Stimulated activated naive CD4-positive, alpha-beta T cell treated with Interleukin-2 at 50 U/mL for 16 hours (primary cell): Measurements from ENCODE around the gene DGKI.

Source experiments
- DNase-seq: peaks from one replicate; lab custom pipeline; 2025; lab: John Stamatoyannopoulos, UW

DGKI gene

DNA sequence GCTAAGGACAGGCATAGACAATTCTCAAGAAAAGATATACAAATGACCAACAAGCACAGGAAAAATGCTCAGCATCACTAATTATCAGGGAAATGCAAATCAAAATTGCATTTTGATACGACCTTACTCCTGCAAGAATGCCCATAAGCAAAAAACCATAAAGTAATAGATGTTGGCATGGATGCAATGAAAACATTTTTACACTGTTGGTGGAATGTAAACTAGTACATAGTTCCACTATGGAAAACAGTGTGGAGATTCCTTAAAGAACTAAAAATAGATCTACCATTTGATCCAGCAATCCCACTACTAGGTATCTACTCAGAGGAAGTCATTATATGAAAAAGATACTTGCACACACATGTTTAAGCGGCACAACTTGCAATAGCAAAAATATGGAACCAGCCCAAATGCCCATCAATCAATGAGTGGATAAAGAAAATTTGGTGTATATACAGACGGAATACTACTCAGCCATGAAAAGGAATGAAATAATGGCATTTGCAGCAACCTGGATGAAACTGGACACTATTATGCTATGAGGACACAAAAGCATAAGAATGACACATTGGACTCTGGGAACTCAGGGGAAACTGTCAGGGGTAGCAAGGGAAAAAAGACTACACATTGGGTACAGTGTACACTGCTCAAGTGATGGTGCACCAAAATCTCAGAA lies 59.3 kb downstream of the DGKI start:
- DNase-seq: no peak

DNA sequence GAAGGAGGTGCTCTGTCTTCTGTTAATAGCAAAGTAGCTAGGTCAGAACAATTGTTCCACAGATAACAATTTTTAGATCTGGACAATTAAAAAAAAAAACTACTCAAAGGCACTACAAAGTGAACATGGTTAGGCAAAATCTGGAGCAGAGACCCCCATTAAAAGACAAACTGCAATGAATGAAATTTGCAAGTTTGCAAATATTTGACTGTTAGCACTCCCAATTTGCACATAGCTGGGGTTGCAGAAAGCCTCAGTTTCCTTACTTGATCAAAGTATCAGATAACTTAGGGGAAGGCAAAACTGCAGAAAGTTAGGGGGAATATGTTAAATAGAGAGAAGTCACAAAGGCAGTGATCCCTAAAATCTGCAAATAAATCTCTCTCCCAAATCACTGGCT lies 68.3 kb downstream of the DGKI start:
- DNase-seq: no peak

DNA sequence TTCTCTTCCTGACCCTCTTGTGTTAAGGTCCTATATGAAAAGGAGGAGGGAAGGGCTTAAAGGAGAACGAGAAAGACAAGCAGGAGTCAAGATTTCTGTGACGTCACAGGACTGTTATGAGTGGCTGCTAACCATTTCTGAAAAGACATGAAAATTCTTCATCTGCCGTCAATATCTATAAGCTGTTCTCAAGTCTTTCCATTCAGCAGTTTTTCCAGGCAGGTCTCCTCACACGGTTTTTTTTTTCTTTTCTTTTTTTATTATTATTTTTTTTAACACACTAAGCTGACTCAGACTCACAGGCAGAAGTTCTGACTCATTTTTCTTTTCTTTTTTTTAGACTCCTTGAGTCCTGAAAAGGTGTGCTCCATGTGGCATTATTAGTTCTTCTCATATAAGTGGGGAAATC lies 72.0 kb downstream of the DGKI start:
- no peak for DNase-seq

DNA sequence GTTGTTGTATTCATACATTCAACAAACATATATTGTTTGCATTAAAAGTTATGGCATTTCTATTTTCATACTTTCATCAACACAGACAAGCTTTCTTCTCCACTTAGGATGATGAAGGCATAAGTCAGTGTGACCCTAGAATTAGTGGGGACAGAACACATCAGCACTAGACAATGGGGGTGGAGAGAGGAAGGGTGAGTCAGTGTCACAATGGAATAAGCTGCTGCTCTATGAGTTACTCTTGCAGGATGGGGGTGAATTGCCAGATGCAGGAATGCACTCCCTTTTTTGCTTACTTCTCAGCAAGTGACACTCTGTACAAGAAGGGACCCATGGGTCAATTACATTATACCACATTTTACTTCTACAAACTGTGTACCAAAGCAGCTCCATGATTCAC lies 74.0 kb downstream of the DGKI start:
- no peak for DNase-seq

DNA sequence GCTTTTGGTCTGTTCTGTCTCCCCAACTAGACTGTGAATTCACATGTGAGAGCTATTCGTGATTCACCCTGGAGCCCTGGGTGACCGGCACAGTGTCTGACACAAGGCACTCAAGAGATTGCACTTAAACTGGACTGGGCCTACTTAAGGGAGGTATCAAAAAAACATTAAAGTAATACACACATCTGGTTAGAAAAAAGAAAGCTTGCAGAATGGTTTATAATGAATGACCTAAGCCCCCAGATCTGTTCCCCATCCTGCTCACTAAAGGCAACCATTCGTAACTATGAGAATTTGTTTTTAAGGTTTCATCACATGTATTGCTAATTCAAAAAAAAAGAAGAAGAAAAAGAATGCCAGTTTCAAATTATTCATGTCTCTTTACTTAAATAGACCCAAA lies 74.5 kb downstream of the DGKI start:
- no peak for DNase-seq

DNA sequence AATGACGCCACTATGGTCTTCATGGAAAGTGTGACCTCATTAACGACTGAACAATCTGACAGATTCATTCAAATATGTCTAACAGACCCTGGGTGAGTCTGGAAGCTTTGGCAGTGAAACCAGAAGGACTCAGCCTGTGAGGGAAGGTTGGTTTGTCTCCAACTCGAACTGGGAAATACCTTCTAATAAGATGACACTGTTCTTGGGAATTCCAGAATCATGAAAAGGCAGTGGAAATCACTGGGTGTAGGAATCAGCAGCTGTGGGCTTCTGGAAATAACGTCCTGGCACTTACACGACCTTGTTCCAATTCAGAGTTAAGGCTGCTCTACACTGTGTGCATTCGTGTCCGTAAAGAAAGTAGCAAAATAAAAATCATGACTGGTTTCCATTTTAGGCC lies 75.1 kb downstream of the DGKI start:
- DNase-seq: no peak

DNA sequence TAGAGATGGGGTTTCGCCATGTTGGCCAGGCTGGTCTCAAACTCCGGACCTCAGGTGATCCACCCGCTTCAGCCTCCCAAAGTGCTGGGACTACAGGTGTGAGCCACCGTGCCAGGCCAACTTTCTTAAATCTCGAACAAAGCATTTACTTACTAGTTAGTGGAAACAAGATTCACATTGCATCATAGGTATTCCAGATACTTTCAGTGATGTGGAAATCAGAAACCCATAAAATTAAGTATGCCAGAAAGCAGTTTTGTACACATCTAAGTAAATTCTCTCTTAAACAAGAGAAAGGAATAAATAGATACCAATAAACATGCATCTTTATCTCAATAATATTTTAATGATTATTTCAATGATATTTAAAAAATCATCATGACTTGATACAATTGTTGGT lies 75.5 kb downstream of the DGKI start:
- DNase-seq: no peak

DNA sequence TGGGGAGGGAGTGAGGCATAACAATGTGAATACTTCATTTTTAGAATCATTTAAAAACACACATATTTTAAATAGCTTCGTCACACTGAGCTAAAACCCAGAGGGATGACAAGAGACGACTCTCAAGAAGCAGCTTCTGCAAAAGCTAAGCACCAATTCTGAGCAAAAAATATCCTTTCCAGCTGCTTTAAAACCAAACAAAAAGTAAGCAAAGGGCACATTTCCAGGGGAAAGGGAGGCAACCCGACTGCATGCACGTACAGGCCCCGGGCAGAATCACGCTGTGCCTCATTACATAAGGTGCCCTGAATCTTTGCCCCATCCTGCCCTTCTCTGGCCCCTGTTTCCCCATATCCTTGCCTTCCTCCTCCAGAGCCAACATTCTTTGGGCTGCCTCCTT lies 78.4 kb downstream of the DGKI start:
- DNase-seq: no peak

DNA sequence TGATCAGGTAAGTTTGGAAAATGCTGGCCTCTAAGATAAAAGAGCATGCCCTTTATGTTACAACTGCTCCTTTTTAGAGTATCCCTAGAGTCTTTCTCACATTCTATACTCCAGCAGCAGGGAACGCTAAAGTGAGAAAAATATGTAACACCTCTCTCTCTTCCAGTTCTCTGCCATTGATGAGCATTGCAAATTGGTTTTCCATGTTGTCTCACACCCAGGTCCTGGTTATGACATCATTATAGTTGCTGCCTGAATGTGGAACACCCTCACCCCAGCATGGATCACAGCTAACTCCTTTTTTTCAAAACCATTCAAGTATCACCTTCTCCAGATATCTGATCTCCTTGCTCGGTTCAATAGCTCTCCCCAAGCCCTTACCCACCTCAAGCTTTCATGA lies 84.4 kb downstream of the DGKI start:
- DNase-seq: no peak

DNA sequence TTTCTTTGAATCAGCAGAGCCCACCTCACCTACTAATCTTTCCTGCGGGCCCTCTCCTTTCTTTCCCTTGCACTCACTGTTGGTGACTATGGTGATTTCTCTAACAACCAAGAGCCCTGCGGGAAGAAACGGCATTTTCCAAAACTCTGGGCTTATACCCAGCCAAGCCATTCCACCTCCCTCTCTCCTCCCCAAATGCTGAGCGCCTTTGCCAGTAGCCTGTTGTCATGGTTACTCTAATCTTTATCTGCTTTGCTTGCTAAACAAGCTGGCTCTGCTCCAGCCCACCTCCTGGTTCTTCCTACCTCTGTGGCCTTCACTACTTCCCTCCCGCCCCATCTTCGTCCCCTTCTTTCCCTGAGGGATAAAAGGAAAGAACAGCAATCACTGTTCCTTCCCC lies 86.7 kb downstream of the DGKI start:
- DNase-seq: no peak

DNA sequence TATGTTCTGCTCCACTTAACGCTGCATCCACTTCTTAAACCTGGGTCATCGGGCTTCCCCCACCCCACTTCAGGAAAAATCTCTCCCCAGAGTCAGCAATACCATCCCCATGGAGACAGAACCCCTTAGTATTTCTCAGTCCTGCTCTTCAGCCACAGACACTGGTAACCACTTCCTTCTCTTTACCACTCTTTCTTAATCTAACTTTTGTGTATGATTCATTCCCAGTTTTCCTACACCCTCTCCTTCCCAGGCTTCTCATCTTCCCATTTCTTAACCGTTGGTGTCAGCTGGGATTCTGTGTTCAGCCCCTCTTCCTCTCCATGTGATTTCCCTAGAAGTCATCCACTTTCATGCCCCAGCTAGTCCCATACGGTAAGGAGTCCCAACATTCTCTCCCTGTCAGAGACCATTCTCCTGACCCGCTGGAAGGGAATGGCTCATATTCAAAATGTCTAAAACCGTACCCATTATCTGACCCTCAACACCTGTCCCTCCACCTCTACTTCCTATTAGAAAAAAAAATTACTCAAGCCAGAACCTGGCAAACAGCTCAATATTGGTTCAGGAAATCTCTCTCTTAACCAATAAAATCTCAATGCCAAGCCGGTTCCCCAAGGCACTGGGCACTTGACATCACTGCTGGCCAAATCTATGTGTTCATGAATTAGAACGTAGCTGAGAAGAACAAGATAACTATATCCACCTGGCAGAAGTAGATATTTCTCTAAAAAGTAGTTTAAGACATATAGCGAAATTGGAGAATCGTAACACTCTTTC lies 89.4 kb downstream of the DGKI start:
- no peak for DNase-seq

DNA sequence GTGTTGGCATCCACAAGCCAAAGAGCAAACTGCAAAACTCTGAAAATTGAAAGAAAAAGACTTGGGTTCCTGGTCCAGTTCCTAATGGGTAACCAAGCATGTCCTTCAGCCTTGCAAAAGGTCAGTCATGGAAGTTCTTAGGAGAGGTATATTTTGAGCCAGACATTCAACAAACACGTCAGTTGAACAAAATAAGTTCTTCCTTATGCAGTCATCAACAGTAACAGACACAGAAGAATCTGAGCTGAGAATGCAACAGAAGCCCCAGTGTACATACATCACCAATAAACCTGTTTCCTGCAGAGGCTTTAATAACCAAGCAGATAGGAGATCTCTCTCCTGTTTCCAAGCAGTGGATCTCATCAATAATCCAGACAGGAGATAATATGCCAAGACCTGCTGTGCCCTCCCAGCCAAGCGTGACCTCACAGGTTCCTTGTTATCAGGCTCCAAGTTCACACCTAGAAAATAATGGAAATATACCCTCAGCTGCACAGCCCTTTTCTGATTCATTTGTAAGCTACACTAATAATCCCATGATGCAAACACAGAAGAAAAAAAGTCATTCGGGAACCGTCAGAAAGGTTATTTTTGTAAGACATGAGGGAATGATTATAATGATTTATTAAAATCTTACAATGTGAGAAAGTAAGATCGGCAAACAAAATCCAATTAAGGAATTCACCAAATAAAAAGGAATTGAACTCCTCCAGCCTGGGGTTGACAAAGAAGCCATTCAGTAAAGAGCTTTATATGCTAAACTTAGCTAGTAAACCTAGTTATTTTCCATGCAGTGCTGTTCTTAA lies 90.7 kb downstream of the DGKI start:
- DNase-seq: no peak

DNA sequence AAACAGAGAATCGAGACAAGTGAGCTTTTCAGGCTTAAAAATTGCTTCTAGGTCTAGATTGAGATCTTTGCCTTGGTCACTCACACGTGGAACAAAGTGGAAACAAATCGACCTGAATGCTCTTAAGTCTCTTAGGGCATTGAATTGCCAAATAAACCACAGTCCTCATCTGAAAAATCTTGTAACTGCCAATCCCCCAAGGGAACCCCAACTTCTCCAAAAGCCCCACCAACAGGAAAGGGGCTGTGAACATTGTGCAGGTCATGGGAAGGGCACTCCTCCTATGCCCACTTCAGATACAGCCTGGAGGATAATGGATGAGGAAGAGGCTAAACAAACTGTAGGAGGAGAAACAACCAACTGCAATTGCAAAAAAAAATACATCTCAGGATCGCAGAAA lies 91.3 kb downstream of the DGKI start:
- no peak for DNase-seq

DNA sequence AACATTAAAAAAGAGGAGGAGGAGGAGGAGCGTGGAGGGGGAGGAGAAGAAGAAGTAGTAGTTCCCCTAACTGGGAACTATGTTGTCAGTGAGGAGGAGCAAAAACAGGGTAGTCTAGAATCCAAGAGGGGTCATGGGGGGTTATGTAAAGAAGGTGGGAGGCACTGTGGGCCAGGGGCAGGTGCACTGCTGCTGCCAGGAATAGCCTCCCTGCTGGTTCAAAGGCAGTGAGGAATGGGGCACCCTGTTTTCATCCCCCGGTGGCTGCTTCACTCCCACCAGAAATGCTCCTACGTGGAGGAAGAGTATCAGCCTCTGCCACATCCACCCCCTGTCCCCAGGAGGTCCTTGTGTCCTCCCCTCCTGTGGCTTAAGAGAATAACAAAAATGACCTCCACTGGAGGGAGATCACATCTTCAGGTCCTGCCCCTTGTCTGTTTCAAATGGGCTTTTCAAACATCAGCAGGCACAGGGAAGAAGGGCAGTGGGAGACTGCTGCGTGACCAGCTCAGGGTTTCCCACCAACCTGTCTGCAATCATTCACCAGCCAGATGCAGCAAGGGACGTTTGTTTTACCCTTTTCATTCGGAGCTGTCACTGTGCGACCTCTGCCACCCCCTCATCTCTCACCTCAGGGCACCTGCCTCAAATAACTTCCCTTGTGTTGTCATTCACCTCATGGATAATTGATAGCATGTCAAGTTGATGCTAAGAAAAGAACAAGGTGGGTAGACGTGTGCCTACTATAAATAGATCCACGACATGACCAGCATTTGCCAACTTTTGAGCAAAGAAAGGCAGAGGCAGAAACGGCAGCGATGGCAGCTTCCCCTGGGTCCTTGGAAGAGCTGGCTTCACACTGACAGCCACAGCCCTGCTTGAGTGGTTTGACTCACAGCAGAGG lies 92.6 kb downstream of the DGKI start:
- DNase-seq: no peak

DNA sequence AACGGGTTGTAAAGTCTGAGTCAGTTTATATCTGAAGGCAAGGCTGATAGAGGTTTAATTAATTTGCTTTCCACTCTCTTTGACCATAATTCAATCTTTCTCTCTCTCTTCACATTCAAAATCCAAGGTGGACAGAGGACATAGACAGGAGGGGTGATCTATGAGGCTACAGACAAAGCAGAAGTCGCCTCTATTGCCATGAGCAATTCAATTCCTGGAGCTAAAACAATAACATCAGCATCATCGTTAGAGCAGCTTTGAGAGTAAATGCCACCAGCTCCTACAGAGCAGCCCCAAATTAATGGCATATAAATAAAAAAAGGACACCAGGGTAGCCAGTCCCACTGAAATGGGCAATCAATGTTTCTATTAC lies 93.2 kb downstream of the DGKI start:
- DNase-seq: no peak

DNA sequence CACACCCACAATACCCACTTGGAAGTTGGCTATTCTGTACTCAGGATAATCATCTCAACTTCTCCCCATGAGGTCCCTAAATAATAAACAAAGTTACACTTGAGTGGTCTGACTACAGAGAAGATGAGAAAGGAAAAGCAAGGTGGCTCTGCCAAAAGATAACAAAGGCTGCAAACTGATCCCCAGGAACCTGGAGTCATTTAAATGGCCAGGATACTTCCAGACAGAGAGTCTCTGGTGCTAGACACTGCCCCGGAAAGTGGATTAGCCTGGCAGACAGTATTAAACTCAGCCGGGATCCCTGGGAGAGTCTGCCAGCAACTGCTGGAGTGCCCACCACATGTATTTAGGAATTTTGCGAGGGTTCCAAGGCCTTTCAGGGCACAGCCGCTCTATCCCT lies 93.7 kb downstream of the DGKI start:
- no peak for DNase-seq

DNA sequence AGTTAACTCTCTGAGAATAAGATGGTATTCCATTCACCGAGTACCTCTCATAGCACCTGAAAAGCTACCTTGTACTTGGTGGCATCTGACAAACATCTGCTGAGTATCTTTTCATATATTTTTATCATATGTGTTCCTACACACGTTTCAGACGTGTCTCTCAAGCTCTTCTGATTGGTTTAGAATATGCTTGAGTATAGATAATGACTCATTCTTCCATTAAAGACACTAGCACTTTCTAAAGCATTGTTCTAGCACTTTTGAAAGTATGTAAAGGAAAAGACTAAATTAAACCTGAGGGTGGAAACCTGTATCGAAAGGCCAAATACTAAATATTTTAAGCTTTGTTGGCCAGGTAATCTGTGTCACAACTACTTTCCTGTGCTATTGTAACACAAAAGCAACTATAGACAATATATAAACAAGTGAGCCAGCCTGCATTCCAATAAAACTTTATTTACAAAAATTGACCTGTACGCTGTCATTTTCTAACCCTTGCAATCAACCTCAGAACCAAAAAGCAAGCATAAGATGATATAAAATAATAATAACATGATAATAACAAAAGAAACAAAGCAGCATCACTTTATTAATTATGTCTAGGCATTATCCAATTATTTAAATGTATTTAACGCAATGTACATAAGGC lies 95.3 kb downstream of the DGKI start:
- DNase-seq: no peak

DNA sequence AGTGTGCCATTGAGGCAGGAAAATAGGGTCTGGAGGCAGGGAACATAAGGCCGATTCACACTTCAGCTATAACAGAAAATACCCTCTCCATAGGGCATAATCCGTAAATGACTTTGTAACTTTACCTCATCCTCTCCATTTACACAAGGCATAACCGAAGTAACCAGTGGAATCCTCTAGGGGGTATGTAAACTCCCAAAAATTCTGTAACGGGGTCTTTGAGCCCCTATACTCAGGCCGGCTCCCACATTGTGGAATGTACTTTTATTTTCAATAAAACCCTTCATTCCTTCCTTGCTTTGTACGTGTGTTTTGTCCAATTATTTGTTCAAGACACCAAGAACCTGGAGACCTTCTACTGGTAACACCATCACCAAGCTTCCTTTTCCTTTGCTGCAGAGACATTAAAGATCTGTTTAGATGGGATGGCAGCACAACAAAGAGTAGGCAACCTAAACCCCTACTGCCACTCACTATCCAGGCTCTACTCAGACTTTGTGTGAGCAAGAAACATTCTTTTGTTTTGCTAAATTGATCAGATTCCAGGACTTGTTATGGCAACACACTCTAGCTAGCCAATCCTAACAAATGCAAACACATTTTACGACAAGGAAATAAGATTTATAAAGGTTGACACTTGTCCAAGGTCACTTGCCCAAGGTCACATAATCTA lies 99.3 kb downstream of the DGKI start:
- no peak for DNase-seq

DNA sequence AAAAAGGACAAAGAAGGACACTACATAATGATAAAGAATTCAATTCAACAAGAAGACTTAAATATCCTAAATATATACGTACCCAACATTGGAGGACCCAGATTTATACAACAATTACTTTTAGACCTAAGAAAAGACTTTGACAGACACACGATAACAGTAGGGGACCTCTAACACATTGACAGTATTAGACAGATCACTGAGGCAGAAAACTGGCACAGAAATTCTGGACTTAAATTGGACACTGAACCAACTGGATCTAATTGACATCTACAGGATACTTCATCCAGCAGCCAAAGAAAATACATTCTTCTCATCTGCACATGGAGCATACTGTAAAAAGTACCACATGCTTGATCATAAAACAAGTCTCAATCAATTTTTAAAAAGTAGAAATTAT lies 103.8 kb downstream of the DGKI start:
- DNase-seq: no peak

DNA sequence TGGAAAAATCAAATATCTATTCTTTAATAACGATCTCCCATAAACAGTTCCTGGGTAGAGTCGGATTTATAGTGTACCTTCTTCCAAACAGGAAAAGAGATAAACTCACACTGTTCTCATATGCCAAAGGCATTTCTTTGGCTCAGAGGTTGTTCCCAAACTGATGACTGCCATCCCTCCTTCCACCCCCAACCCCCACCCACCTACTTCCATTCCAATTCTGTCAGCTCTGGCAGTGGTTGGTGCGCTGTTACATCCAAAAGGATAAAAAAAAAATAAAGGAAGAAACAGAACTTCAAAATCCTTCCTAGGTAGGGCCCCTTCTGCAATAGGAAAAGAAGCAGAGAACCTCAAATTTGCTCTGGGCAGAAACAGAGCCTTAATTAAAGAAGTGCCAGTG lies 104.7 kb downstream of the DGKI start:
- DNase-seq: no peak

DNA sequence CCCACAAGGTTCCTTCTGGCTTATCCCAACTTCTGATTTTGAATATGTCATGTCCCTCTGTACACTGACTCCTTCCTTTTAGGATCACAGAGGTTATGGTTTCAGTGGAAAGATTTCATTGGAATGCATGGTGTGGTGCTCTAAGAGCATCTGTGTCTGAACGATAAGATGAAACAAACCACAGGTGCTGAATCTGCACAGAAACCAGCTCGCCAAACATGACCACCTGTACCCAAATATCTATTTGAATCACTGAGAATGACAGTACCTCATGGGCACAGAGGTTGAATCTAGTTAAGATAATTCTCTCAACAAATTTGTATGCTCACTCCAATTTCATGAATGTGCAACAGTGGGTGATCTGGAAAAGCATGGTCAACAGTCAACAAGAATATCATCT lies 105.3 kb downstream of the DGKI start:
- no peak for DNase-seq
